Hepatocyte (in vitro differentiated cells): ENCODE data around the gene NYAP2. TPM values are rescaled to one million over a fixed set of nuclear protein-coding genes. Genes with fewer than 3 reads are reported as not detected.

Source experiments
- DNase-seq: peaks from one replicate; pipeline ENCODE4 v3.0.0-alpha.2; 2016; ENCODE audit warnings: low spot score
- H2AFZ ChIP-seq: fragments of 200-600 bp; sonication (generic); 2 replicates; pipeline ENCODE4 v1.6.0; 2016; ENCODE audit warnings: antibody characterized with exemption, mild to moderate bottlenecking
- H3K27ac ChIP-seq: fragments of 200-600 bp; sonication (generic); 2 replicates; pipeline ENCODE4 v1.5.1; 2016; ENCODE audit warnings: mild to moderate bottlenecking
- H3K27me3 ChIP-seq: fragments of 200-600 bp; sonication (generic); 2 replicates; pipeline ENCODE4 v1.6.1; 2016
- H3K36me3 ChIP-seq: fragments of 200-600 bp; sonication (generic); replicated peaks from 2 replicates; pipeline ENCODE4 v1.5.1; 2016; ENCODE audit warnings: low read depth; ENCODE audit not compliant: insufficient read depth
- H3K4me1 ChIP-seq: fragments of 200-600 bp; sonication (generic); 2 replicates; pipeline ENCODE4 v1.5.1; 2016; ENCODE audit warnings: mild to moderate bottlenecking, moderate library complexity; ENCODE audit not compliant: insufficient read depth
- H3K4me2 ChIP-seq: fragments of 200-600 bp; sonication (generic); 2 replicates; pipeline ENCODE4 v1.6.0; 2016
- H3K4me3 ChIP-seq: fragments of 200-600 bp; sonication (generic); 2 replicates; pipeline ENCODE4 v1.5.1; 2016; ENCODE audit warnings: mild to moderate bottlenecking
- H3K79me2 ChIP-seq: fragments of 200-600 bp; sonication (generic); 2 replicates; pipeline ENCODE4 v1.6.0; 2017; ENCODE audit warnings: mild to moderate bottlenecking
- H3K9me2 ChIP-seq: fragments of 200-600 bp; sonication (generic); replicated peaks from 2 replicates; pipeline ENCODE4 v1.6.0; 2017; ENCODE audit warnings: mild to moderate bottlenecking; ENCODE audit not compliant: insufficient read depth
- H3K9me3 ChIP-seq: fragments of 200-600 bp; sonication (generic); 2 replicates; pipeline ENCODE4 v1.5.1; 2016; ENCODE audit warnings: low read depth, mild to moderate bottlenecking
- H4K20me1 ChIP-seq: fragments of 200-600 bp; sonication (generic); 2 replicates; pipeline ENCODE4 v1.6.0; 2016; ENCODE audit warnings: mild to moderate bottlenecking; ENCODE audit not compliant: insufficient read depth, poor library complexity, severe bottlenecking
- EZH2 ChIP-seq: fragments of 200-600 bp; sonication (generic); IDR thresholded peaks from 2 replicates; pipeline ENCODE4 v1.6.1; 2016; ENCODE audit warnings: antibody characterized with exemption, mild to moderate bottlenecking, borderline replicate concordance
- EZH2phosphoT487 ChIP-seq: fragments of 200-600 bp; sonication (generic); IDR thresholded peaks from one replicate; pipeline ENCODE4 v1.6.1; 2018; ENCODE audit warnings: antibody characterized with exemption, mild to moderate bottlenecking, low read depth, moderate library complexity; ENCODE audit not compliant: unreplicated experiment, severe bottlenecking
- WGBS: methylation state at CpG from one replicate; pipeline ENCODE4 v1.1.6; 2016; ENCODE audit warnings: low lambda C conversion rate; ENCODE audit errors: missing lambda C conversion rate; 5-methylcytosine and 5-hydroxymethylcytosine counted together
- polyA plus RNA-seq: library from polyadenylated mRNA; unstranded; fragments of >200 nt; fragmentation: Nextera tagmentation; extraction: Ambion mirVana; gene quantifications from 2 replicates; pipeline ENCODE4 v1.2.1, GENCODE V29; 2016
- total RNA-seq: library from RNA; depleted of rRNA; stranded (reverse); fragments of >200 nt; gene quantifications from 2 replicates; pipeline ENCODE4 v1.2.3, GENCODE V29; 2014
- TF ChIP-seq, protein P1 (sequence below): fragments of 200-600 bp; sonication (generic); IDR thresholded peaks from 2 replicates; pipeline ENCODE4 v1.5.1; 2016; ENCODE audit warnings: antibody characterized with exemption, mild to moderate bottlenecking; ENCODE audit not compliant: poor library complexity

NYAP2 gene
- total and polyA plus RNA-seq, 2 experiments from 2014 or later = 0.23 to 0.37 TPM

DNA sequence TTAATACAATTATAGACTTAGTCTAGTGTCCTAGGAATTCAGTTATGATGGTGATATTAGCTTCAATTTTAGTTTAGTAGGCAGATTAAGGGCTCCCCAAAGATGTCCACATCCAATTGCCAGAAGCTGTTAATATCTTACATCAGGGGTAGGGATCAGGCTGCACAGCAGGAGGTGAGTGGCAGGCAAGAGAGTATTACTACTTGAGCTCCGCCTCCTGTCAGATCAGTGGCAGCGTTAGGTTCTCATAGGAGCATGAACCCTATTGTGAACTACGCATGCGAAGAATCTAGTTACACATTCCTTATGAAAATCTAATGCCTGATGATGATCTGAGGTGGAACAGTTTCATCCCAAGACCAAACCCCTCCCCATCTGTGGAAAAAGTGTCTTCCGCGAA, 54.9 kb downstream of the NYAP2 start:
- 93% methylated on average over 6 of the region's 6 CpGs for WGBS
- Histone ChIP-seq H4K20me1 (no peaks in the 10 kb centered on the region), H2AFZ (no peak overlapping the region), H3K9me2 (no peaks in the 10 kb centered on the region), H3K27me3 (no peaks in the 10 kb centered on the region), H3K27ac (no peak overlapping the region), H3K4me2 (no peak overlapping the region), H3K4me3 (no peak overlapping the region), H3K9me3 (no peaks in the 10 kb centered on the region), H3K36me3 (no peaks in the 10 kb centered on the region), H3K79me2 (no peaks in the 10 kb centered on the region), H3K4me1 (peaks cover 19% of the 10 kb centered on the region)
- no peak for DNase-seq
- TF ChIP-seq, protein P1, sequence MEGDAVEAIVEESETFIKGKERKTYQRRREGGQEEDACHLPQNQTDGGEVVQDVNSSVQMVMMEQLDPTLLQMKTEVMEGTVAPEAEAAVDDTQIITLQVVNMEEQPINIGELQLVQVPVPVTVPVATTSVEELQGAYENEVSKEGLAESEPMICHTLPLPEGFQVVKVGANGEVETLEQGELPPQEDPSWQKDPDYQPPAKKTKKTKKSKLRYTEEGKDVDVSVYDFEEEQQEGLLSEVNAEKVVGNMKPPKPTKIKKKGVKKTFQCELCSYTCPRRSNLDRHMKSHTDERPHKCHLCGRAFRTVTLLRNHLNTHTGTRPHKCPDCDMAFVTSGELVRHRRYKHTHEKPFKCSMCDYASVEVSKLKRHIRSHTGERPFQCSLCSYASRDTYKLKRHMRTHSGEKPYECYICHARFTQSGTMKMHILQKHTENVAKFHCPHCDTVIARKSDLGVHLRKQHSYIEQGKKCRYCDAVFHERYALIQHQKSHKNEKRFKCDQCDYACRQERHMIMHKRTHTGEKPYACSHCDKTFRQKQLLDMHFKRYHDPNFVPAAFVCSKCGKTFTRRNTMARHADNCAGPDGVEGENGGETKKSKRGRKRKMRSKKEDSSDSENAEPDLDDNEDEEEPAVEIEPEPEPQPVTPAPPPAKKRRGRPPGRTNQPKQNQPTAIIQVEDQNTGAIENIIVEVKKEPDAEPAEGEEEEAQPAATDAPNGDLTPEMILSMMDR = no peak
- TF ChIP-seq EZH2 = no peak
- no peak for TF ChIP-seq EZH2phosphoT487

DNA sequence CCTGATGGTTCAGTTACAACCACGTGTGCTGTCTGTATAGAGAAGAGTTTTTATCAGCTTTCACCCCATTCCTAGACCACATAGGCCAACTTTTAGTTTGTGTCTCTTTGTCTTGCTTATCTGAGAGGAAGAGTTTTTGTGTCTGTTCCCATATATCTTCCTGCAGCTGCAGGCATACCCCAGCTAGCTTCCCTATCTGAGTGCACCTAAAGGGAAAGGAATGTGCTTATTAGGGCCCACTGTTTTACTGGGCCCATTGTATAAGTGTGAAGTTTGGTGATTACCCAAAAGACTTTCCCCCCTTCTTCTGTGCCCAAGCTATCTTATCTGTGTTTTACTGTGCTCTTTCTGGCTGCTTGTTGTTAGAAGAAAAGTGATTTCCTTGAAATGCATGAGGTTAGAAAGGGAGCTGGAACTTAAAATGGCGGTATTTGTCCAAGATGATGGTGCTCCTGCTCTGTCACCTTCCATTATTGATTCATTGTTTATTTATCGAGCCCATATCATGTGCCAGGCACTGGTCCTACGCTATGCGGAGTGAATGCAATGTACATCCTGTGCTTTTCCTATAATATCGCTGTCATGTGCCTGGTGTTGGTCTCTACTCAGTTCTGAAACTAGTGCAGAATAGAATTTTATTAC, 57.2 kb downstream of the NYAP2 start:
- H3K9me2 ChIP-seq = no peaks in the 10 kb centered on the region
- peaks cover 19% of the 10 kb centered on the region for H3K4me1 ChIP-seq
- 75% methylated on average over 6 of the region's 6 CpGs for WGBS
- H3K4me2 ChIP-seq = no peak overlapping the region
- H3K36me3 ChIP-seq = no peaks in the 10 kb centered on the region
- no peaks in the 10 kb centered on the region for H3K79me2 ChIP-seq
- no peak for DNase-seq
- no peaks in the 10 kb centered on the region for H4K20me1 ChIP-seq
- TF ChIP-seq, protein P1 = no peak
- no peak for TF ChIP-seq EZH2
- no peak for TF ChIP-seq EZH2phosphoT487
- peak overlapping the region; percentile 44 for H3K27ac ChIP-seq
- H3K9me3 ChIP-seq = no peaks in the 10 kb centered on the region
- no peak overlapping the region for H2AFZ ChIP-seq
- H3K4me3 ChIP-seq = no peak overlapping the region
- no peaks in the 10 kb centered on the region for H3K27me3 ChIP-seq

DNA sequence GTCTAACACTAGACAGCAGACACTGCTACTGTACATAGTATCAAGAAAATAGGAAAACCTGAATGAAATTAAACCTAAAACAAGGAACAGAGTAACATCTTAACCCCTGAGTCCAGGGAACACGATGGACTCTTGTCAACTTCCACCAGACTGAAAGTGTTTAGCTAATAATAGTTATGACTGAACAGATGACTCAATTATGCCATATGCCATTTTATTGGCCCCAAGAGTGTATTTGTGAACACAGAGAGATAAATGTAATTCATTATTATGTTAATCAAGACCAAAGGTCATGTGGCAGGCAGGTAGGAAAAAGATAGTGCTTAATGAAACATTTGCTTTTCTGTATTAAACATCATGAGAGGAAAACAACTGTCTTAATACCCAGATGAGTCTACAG, 58.0 kb downstream of the NYAP2 start:
- H3K9me3 ChIP-seq = no peaks in the 10 kb centered on the region
- 54% methylated on average over 1 of the region's 1 CpG for WGBS

More for the DNA sequence above, 58.0 kb downstream of the NYAP2 start:
- DNase-seq = no peak
- no peak for TF ChIP-seq EZH2phosphoT487
- TF ChIP-seq, protein P1 = no peak
- TF ChIP-seq EZH2 = no peak
- no peak overlapping the region for H3K4me3 ChIP-seq
- no peaks in the 10 kb centered on the region for H4K20me1 ChIP-seq
- H3K27ac ChIP-seq = peak overlapping the region; percentile 44
- H2AFZ ChIP-seq = no peak overlapping the region
- H3K9me2 ChIP-seq = no peaks in the 10 kb centered on the region
- no peaks in the 10 kb centered on the region for H3K27me3 ChIP-seq
- H3K4me1 ChIP-seq = peaks cover 19% of the 10 kb centered on the region
- no peak overlapping the region for H3K4me2 ChIP-seq
- no peaks in the 10 kb centered on the region for H3K36me3 ChIP-seq
- no peaks in the 10 kb centered on the region for H3K79me2 ChIP-seq
